HepG2 (cell line): Measurements from ENCODE around the gene ADAMTSL4. TPM values are rescaled to one million over a fixed set of nuclear protein-coding genes. Genes with fewer than 3 reads are reported as not detected.

Experiments
- ATAC-seq: fragments of 200-7000 bp; cut with Tn5 transposase; 3 replicates; pipeline ENCODE4 v1.9.1; 2020; ENCODE audit warnings: mild to moderate bottlenecking, moderate library complexity
- BruUV-seq: library from RNA; stranded (reverse); fragments of 400-500 nt; replicated peaks from 2 replicates; lab custom pipeline; 2021; lab: Mats Ljungman, UMichigan
- CTCF ChIA-PET: fragments of 300-600 bp; formaldehyde crosslinking; extraction: SDS; loops from one replicate; lab custom pipeline; 2021; ENCODE audit warnings: low total read pairs, inconsistent platforms, low intra/inter-chr PET ratio; lab: Yijun Ruan, JAX
- POLR2A ChIA-PET: fragments of 350-600 bp; sonication (Branson Sonifier 250); formaldehyde crosslinking; loops from one replicate; lab custom pipeline; 2020; ENCODE audit warnings: antibody characterized with exemption, inconsistent platforms; lab: Yijun Ruan, JAX
- DNase-seq: peaks from one replicate; pipeline ENCODE4 v3.0.0-alpha.2; 2015; ENCODE audit warnings: low spot score
- FAIRE-seq: peaks from 3 replicates; lab custom pipeline; 2011; peaks lifted over from hg19 to GRCh38; lab: Jason Lieb, UNC
- H2AFZ ChIP-seq: one replicate; pipeline ENCODE4 v1.6.1; 2011; ENCODE audit warnings: low read length, inconsistent platforms
- H3K27ac ChIP-seq: fragments of 300-600 bp; 3 replicates; pipeline ENCODE4 v1.8.0; 2011; ENCODE audit warnings: mixed run types, mild to moderate bottlenecking, mixed read lengths, low read length, inconsistent platforms; ENCODE audit not compliant: insufficient read depth; ENCODE audit errors: extremely low read length
- H3K27me3 ChIP-seq, 2 experiments: fragments of 200-600 bp in 1 of 2; 2 replicates in 1 of 2; 3 replicates in 1 of 2; pipeline versions ENCODE4 v1.6.0 to v1.8.0; 2011; ENCODE audit warnings: low read length in 2 of 2, mild to moderate bottlenecking in 2 of 2, moderate library complexity in 2 of 2, inconsistent platforms in 1 of 2; ENCODE audit not compliant: insufficient read depth in 2 of 2, control insufficient read depth in 1 of 2
- H3K36me3 ChIP-seq, 2 experiments: fragments of 200-600 bp in 1 of 2; replicated peaks in 1 of 2; 2 replicates in 1 of 2; 3 replicates in 1 of 2; pipeline versions ENCODE4 v1.5.1 to v1.8.0; 2011; ENCODE audit warnings: low read length in 2 of 2, inconsistent platforms in 1 of 2; ENCODE audit not compliant: insufficient read depth in 2 of 2, control insufficient read depth in 1 of 2
- H3K4me1 ChIP-seq: 2 replicates; pipeline ENCODE4 v1.5.1; 2012; ENCODE audit warnings: low read length, inconsistent platforms; ENCODE audit not compliant: insufficient read depth
- H3K4me2 ChIP-seq: 2 replicates; pipeline ENCODE4 v1.6.0; 2011; ENCODE audit warnings: low read depth, low read length, inconsistent platforms
- H3K4me3 ChIP-seq, 3 experiments: fragments of 200-600 bp in 1 of 3; sonication (generic), shearing (Covaris generic) in 1 of 3; replicated peaks in 1 of 3; 2 replicates each; pipeline ENCODE4 v1.5.1; 2011 to 2016; ENCODE audit warnings: low read length in 3 of 3, inconsistent platforms in 2 of 3, low read depth in 2 of 3, mild to moderate bottlenecking in 2 of 3, control low read depth in 1 of 3, mixed read lengths in 1 of 3; ENCODE audit not compliant: insufficient read depth in 1 of 3
- H3K79me2 ChIP-seq: one replicate; pipeline ENCODE4 v1.6.1; 2011; ENCODE audit warnings: low read length, inconsistent platforms; ENCODE audit not compliant: insufficient read depth
- H3K9ac ChIP-seq: 2 replicates; pipeline ENCODE4 v1.6.0; 2011; ENCODE audit warnings: mild to moderate bottlenecking, low read depth, low read length, inconsistent platforms; ENCODE audit not compliant: insufficient read depth
- H3K9me3 ChIP-seq: 2 replicates; pipeline ENCODE4 v1.5.1; 2012; ENCODE audit warnings: mild to moderate bottlenecking, low read length
- H4K20me1 ChIP-seq: 2 replicates; pipeline ENCODE4 v1.6.0; 2011; ENCODE audit warnings: inconsistent platforms, mild to moderate bottlenecking, low read length, moderate library complexity; ENCODE audit not compliant: insufficient read depth
- BCL3 ChIP-seq: sonication (generic); formaldehyde crosslinking; IDR thresholded peaks from 2 replicates; pipeline ENCODE4 v1.5.1; 2020; ENCODE audit warnings: mild to moderate bottlenecking, missing genetic modification reagents, moderate library complexity
- CREBL2 ChIP-seq: sonication (generic); formaldehyde crosslinking; IDR thresholded peaks from 2 replicates; pipeline ENCODE4 v1.8.1; 2023; ENCODE audit warnings: missing genetic modification reagents, mild to moderate bottlenecking, borderline replicate concordance
- FOXO1 ChIP-seq: sonication (generic); formaldehyde crosslinking; IDR thresholded peaks from 2 replicates; pipeline ENCODE4 v1.4.0; 2020; ENCODE audit warnings: missing genetic modification reagents
- HES4 ChIP-seq: sonication (generic); formaldehyde crosslinking; IDR thresholded peaks from 2 replicates; pipeline ENCODE4 v1.9.0; 2021; ENCODE audit warnings: mild to moderate bottlenecking, missing genetic modification reagents, borderline replicate concordance
- HNRNPK ChIP-seq: fragments of 200-400 bp; formaldehyde crosslinking; IDR thresholded peaks from 2 replicates; pipeline ENCODE4 v1.6.1; 2018; ENCODE audit warnings: low read length, low read depth, moderate library complexity, mild to moderate bottlenecking; ENCODE audit not compliant: poor library complexity, severe bottlenecking
- NBN ChIP-seq: fragments of 450-650 bp; conservative IDR thresholded peaks from 2 replicates; pipeline ENCODE4 v1.6.1; 2017
- NFRKB ChIP-seq: fragments of 450-650 bp; IDR thresholded peaks from 2 replicates; pipeline ENCODE4 v1.6.1; 2017
- SKI ChIP-seq: fragments of 450-650 bp; IDR thresholded peaks from one replicate; pipeline ENCODE4 v1.6.1; 2018; ENCODE audit warnings: mild to moderate bottlenecking; ENCODE audit not compliant: partially characterized antibody
- STAT5B ChIP-seq: sonication (generic); formaldehyde crosslinking; IDR thresholded peaks from 2 replicates; pipeline ENCODE4 v1.4.0; 2020; ENCODE audit warnings: missing genetic modification reagents
- TSC22D2 ChIP-seq: sonication (generic); formaldehyde crosslinking; IDR thresholded peaks from 2 replicates; pipeline ENCODE4 v1.5.1; 2020; ENCODE audit warnings: missing genetic modification reagents, mild to moderate bottlenecking, borderline replicate concordance
- ZNF138 ChIP-seq: sonication (generic); formaldehyde crosslinking; IDR thresholded peaks from 2 replicates; pipeline ENCODE4 v1.5.0; 2020; ENCODE audit warnings: mild to moderate bottlenecking, low read depth, missing genetic modification reagents
- ZNF33A ChIP-seq: sonication (generic); formaldehyde crosslinking; IDR thresholded peaks from 2 replicates; pipeline ENCODE4 v1.5.1; 2020; ENCODE audit warnings: missing genetic modification reagents, mild to moderate bottlenecking, moderate library complexity, borderline replicate concordance
- ZNF350 ChIP-seq: sonication (generic); formaldehyde crosslinking; IDR thresholded peaks from 2 replicates; pipeline ENCODE4 v1.4.0; 2020; ENCODE audit warnings: mild to moderate bottlenecking, low read depth, missing genetic modification reagents, borderline replicate concordance
- ZNF749 ChIP-seq: sonication (generic); formaldehyde crosslinking; IDR thresholded peaks from 2 replicates; pipeline ENCODE4 v1.8.0; 2022; ENCODE audit warnings: mild to moderate bottlenecking, missing genetic modification reagents, moderate library complexity, borderline replicate concordance
- ZNF782 ChIP-seq: sonication (generic); formaldehyde crosslinking; IDR thresholded peaks from 2 replicates; pipeline ENCODE4 v1.4.0; 2020; ENCODE audit warnings: missing genetic modification reagents, mild to moderate bottlenecking, borderline replicate concordance
- WGBS: methylation state at CpG from one replicate; pipeline ENCODE4 v1.1.6; 2017; ENCODE audit warnings: low lambda C conversion rate; 5-methylcytosine and 5-hydroxymethylcytosine counted together
- in situ Hi-C: cut with HindIII; loops from 2 replicates; pipeline ENCODE4 v1.10.0; 2017; ENCODE audit warnings: low pct_unique_long_range_greater_than_20kb; ENCODE audit not compliant: extremely low pct_ligation_motif_present
- intact Hi-C: fragments of 100-400 bp; cut with micrococcal nuclease; formaldehyde crosslinking; loops from one replicate; pipeline ENCODE4 v1.10.0; 2022; ENCODE audit not compliant: unreplicated experiment
- polyA plus RNA-seq, 8 experiments: library from polyadenylated mRNA; depleted of rRNA in 3 of 8; stranded (reverse) in 7 of 8; unstranded in 1 of 8; fragments of >200 nt; fragmentation: Illumina TruSeq in 4 of 8; extraction: Trizol in 4 of 8; gene quantifications; 2 replicates each; pipeline versions ENCODE4 v1.2.1 to v1.2.3, GENCODE V29; 2011 to 2016; ENCODE audit warnings: low read depth in 4 of 8, missing spikeins in 1 of 8, mixed read lengths in 1 of 8; ENCODE audit not compliant: insufficient read depth in 1 of 8
- total RNA-seq, 5 experiments: library from RNA; depleted of rRNA; stranded (reverse); fragments of >200 nt; fragmentation: Illumina TruSeq; extraction: Trizol; gene quantifications; 2 replicates each; pipeline ENCODE4 v1.2.3, GENCODE V29; 2016; ENCODE audit warnings: low read depth in 1 of 5

The ADAMTSL4 gene
- total and polyA plus RNA-seq, 2 of the 13 experiments (the other 11 are each of a cell fraction or from before 2014, with no cell fraction given), result 3.9 to 16.4 TPM

- no peak for TF ChIP-seq HES4
- TF ChIP-seq NBN, result no peak
- TF ChIP-seq ZNF749 (CRISPR knock-in tag), result no peak
Observed at GRCh38 chr1:150505431-150505830, 43.8 kb upstream of the ADAMTSL4 start (continued).

- Histone ChIP-seq H3K4me2 (no peak within 1 kb of the TSS), H3K9me3 (no peaks in the 10 kb centered on the region), H3K4me1 (peaks cover 9% of the 10 kb centered on the region; the same call in 1 of the 2 replicates), H3K4me3 (no peak within 1 kb of the TSS), H3K79me2 (no peaks in the 10 kb centered on the region), H3K36me3 (peaks cover 18 to 36% of the 10 kb centered on the region in 2 experiments; a peak in 4 of 5 replicates), H3K27me3 (no peaks in the 10 kb centered on the region), H3K27ac (no peak within 1 kb of the TSS), H2AFZ (no peak within 1 kb of the TSS), H3K9ac (no peak within 1 kb of the TSS), H4K20me1 (no peaks in the 10 kb centered on the region)
- in situ Hi-C loops, result no loop called here
- WGBS, result 98% methylated on average over 7 of the region's 7 CpGs
- DNase-seq (no peak), FAIRE-seq (no peak), ATAC-seq (no peak; the same call in 2 of the 3 replicates)
- intact Hi-C loops, result no loop called here
- CTCF ChIA-PET, result no interaction called here
- POLR2A ChIA-PET, result interaction anchor here (0.7 to 0.8 kb wide), 2 partner anchors 21 to 24 kb away, joined by 3 to 4 read pairs; partner anchors contain the start of gene TARS2
- BruUV-seq, result no TSS peak
- TF ChIP-seq ZNF782 (no peak), TSC22D2 (CRISPR knock-in tag) (no peak), ZNF138 (CRISPR knock-in tag) (no peak), SKI (no peak), ZNF350 (CRISPR knock-in tag) (no peak), FOXO1 (CRISPR knock-in tag) (no peak), HNRNPK (no peak), NFRKB (no peak), STAT5B (no peak), ZNF33A (CRISPR knock-in tag) (no peak), CREBL2 (CRISPR knock-in tag) (no peak), BCL3 (CRISPR knock-in tag) (no peak)
Observed at GRCh38 chr1:150507912-150508864, 41.0 kb upstream of the ADAMTSL4 start, which contains the start of gene ECM1. ECM1 (plus strand) TSS chr1:150508109; CDS start chr1:150508210, 101 bp downstream.
